ENCODE measurements around the gene CLTB. TPM values are rescaled to one million over a fixed set of nuclear protein-coding genes. Genes with fewer than 3 reads are reported as not detected.

CLTB gene
- total RNA-seq, 1 experiment from 2014 or later: 58.6 TPM

DNA sequence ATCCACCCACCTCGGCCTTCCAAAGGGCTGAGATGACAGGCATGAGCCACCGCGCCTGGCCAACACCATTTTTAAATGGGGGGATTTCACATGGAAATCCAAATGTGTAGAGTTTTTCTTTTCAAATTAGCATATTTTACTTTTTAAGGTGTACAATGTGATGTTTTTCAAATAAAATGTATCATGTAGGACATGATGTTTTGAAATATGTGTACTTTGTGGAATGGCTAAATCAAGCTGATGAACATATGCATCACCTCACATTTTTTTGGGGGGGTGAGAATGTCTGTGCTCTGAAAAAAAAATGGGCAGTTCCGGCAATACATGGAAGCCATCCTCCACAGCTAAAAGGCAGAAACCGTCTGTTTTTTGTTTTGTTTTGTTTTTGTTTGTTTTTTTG lies 28.4 kb upstream of the CLTB start:
- BruUV-seq (replicated peaks): no TSS peak
- Histone ChIP-seq H3K27me3 (ENCODE audit: insufficient read depth, low read length) (no peaks in the 10 kb centered on the region), H3K4me1 (ENCODE audit: control insufficient read depth in 1 of 2, insufficient read depth in 2 of 2, low read length in 2 of 2) (peaks cover 1 to 18% of the 10 kb centered on the region in 2 experiments; a peak in 3 of 4 replicates), H3K79me2 (ENCODE audit: insufficient read depth, low read length) (peaks cover 15% of the 10 kb centered on the region), H3K4me3 (replicated peaks in 1 of 2; ENCODE audit: low read depth in 1 of 2, low read length in 2 of 2) (no peak overlapping the region), H3K9ac (ENCODE audit: low read length) (no peak overlapping the region), H3K9me3 (ENCODE audit: control insufficient read depth in 1 of 2, insufficient read depth in 1 of 2, low read depth in 1 of 2, low read length in 2 of 2) (no peaks in the 10 kb centered on the region), H3K4me2 (ENCODE audit: low read length) (no peak overlapping the region), H3K9me2 (ENCODE audit: insufficient read depth) (no peaks in the 10 kb centered on the region), H2AFZ (ENCODE audit: low read depth, low read length, poor library complexity, severe bottlenecking) (no peak overlapping the region), H4K20me1 (ENCODE audit: insufficient read depth) (no peaks in the 10 kb centered on the region), H3K27ac (ENCODE audit: low read depth, low read length) (no peak overlapping the region), H3K36me3 (ENCODE audit: control insufficient read depth in 1 of 2, insufficient read depth in 2 of 2, low read length in 2 of 2) (no peaks in the 10 kb centered on the region; a peak in 1 of 4 replicates)
- ChIA-PET CTCF (no interaction called here), RAD21 (ENCODE audit: low non-redundant PET in 1 of 2, low total read pairs in 2 of 2, uncharacterized antibody in 2 of 2, unreplicated experiment in 2 of 2) (no interaction called here), POLR2A (no interaction called here)
- TF ChIP-seq ZNF274 (IDR thresholded peaks at IDR 0.05; ENCODE audit: low read depth, low read length): no peak
- TF ChIP-seq POLR2AphosphoS5 (IDR thresholded peaks at IDR 0.05; ENCODE audit: low read depth, low read length): no peak
- TF ChIP-seq YY1 (IDR thresholded peaks at IDR 0.05; ENCODE audit: extremely low read depth, insufficient replicate concordance, low read depth, low read length): no peak
- TF ChIP-seq ZFX (IDR thresholded peaks at IDR 0.05): no peak
- no peak for TF ChIP-seq RAD21 (IDR thresholded peaks at IDR 0.05; ENCODE audit: low read depth)
- TF ChIP-seq, protein P1, sequence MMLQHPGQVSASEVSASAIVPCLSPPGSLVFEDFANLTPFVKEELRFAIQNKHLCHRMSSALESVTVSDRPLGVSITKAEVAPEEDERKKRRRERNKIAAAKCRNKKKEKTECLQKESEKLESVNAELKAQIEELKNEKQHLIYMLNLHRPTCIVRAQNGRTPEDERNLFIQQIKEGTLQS (IDR thresholded peaks at IDR 0.05): no peak
- no peak for TF ChIP-seq TCF7L2 (IDR thresholded peaks at IDR 0.05; ENCODE audit: borderline replicate concordance, extremely low read depth, insufficient read depth, insufficient read length)
- no peak for TF ChIP-seq EZH2phosphoT487 (IDR thresholded peaks at IDR 0.05; ENCODE audit: borderline replicate concordance)
- TF ChIP-seq ZBTB33 (IDR thresholded peaks at IDR 0.05; ENCODE audit: extremely low read depth, insufficient replicate concordance, low read length): no peak
- no peak for TF ChIP-seq CBX3 (IDR thresholded peaks at IDR 0.05; ENCODE audit: low read depth)
- TF ChIP-seq SIN3A (IDR thresholded peaks at IDR 0.05; ENCODE audit: low read depth): no peak
- TF ChIP-seq FOSL1 (IDR thresholded peaks at IDR 0.05; ENCODE audit: low read depth): no peak
- TF ChIP-seq, protein P2, sequence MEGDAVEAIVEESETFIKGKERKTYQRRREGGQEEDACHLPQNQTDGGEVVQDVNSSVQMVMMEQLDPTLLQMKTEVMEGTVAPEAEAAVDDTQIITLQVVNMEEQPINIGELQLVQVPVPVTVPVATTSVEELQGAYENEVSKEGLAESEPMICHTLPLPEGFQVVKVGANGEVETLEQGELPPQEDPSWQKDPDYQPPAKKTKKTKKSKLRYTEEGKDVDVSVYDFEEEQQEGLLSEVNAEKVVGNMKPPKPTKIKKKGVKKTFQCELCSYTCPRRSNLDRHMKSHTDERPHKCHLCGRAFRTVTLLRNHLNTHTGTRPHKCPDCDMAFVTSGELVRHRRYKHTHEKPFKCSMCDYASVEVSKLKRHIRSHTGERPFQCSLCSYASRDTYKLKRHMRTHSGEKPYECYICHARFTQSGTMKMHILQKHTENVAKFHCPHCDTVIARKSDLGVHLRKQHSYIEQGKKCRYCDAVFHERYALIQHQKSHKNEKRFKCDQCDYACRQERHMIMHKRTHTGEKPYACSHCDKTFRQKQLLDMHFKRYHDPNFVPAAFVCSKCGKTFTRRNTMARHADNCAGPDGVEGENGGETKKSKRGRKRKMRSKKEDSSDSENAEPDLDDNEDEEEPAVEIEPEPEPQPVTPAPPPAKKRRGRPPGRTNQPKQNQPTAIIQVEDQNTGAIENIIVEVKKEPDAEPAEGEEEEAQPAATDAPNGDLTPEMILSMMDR (IDR thresholded peaks at IDR 0.05 in 2 of 3, conservative IDR thresholded peaks at IDR 0.05 in 1 of 3; ENCODE audit: borderline replicate concordance in 1 of 3, insufficient read depth in 1 of 3, low read depth in 2 of 3, low read length in 2 of 3): no peak
- TF ChIP-seq SRF (IDR thresholded peaks at IDR 0.05; ENCODE audit: low read depth): no peak
- no peak for TF ChIP-seq EGR1 (IDR thresholded peaks at IDR 0.05; ENCODE audit: low read depth)
- no peak for TF ChIP-seq EZH2 (IDR thresholded peaks at IDR 0.05)
- TF ChIP-seq, protein P3, sequence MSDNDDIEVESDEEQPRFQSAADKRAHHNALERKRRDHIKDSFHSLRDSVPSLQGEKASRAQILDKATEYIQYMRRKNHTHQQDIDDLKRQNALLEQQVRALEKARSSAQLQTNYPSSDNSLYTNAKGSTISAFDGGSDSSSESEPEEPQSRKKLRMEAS (IDR thresholded peaks at IDR 0.05): no peak
- TF ChIP-seq ELF1 (IDR thresholded peaks at IDR 0.05; ENCODE audit: borderline replicate concordance, low read depth): no peak
- TF ChIP-seq REST (IDR thresholded peaks at IDR 0.05; ENCODE audit: low read depth): no peak
- intact Hi-C loops (cut with micrococcal nuclease): loop anchor here (5.0 kb wide), 1 partner anchor 93 kb away; the partner anchor contains the start of gene RNF44
- no peak for ATAC-seq
- DNase-seq (ENCODE audit: low read depth, low spot score): no peak
